Activated CD4-positive, alpha-beta T cell treated with anti-CD3 and anti-CD28 coated beads, Interleukin-2, amount 50 U/mL, for 16 hours (primary cell): ENCODE results near the gene CDC25B.

Experiments
- DNase-seq: peaks from one replicate; pipeline ENCODE4 v3.0.0-alpha.2; 2020

CDC25B gene

GRCh38 chr20:3795511-3796468 lies at the start of gene CDC25B:
Gene CDC25B, plus strand, starts transcription at chr20:3796310. Its CDS starts 222 bp downstream, at chr20:3796532.
- peak; percentile 95 for DNase-seq

GRCh38 chr20:3747471-3747870 lies 48.6 kb upstream of the CDC25B start:
- no peak for DNase-seq

GRCh38 chr20:3748073-3748472 lies 48.0 kb upstream of the CDC25B start:
- DNase-seq: no peak

DNA sequence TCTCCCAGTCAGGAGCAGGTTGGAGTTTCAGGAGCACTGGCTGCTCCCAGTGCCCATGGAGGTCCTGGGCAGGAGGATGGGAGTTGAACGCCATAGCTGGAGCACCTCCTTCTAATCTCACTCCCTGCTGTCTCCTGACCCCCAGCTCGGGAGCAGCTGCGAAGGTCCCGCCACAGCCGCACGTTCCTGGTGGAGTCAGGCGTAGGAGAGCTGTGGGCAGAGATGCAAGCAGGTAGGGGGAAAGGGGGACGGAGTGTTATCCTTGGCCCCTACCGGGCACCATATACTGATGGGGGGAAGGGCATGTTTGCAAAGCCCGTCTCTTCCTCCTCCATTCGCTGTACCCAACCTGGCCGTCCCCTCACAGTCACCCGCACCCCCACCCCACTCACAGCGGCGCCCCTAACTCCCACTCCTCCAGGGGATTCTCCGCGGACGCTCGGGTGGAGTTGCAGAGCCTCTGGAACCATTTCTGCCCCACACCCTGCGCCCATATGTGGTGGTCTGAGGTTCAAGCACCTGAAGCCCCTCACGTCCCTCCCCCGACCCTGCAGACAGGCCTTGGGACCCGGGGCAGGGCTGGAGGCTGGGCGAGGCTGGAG lies 46.9 kb upstream of the CDC25B start:
- DNase-seq: no peak

DNA sequence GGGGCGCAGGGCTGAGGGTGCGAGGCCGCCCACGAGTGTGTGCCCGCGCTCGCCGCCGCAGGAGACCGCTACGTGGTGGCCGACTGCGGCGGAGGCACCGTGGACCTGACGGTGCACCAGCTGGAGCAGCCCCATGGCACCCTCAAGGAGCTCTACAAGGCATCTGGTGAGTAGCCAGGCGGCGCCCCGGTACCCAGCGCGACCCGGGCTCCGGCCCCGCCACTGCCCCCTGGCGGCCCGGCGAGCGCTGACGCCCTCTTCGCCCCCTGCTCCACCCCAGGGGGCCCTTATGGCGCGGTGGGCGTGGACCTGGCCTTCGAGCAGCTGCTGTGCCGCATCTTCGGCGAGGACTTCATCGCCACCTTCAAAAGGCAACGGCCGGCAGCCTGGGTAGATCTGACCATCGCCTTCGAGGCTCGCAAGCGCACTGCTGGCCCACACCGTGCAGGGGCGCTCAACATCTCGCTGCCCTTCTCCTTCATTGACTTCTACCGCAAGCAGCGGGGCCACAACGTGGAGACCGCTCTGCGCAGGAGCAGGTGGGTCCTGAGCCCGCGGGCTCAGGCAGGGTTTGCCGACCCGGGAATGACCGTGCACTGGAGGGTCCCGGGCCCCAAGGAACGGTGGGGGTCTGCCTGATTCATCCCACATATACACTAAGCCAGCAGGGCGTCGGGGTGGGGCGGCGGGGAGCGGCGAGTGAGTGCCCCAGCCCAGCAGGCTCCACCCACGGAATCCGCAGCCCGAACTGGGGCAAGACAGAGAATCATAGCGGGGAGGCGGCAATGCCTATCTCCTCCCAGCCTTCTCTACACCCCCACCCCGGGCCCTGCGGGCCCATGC lies 46.2 kb upstream of the CDC25B start:
- DNase-seq: peak; percentile 46

DNA sequence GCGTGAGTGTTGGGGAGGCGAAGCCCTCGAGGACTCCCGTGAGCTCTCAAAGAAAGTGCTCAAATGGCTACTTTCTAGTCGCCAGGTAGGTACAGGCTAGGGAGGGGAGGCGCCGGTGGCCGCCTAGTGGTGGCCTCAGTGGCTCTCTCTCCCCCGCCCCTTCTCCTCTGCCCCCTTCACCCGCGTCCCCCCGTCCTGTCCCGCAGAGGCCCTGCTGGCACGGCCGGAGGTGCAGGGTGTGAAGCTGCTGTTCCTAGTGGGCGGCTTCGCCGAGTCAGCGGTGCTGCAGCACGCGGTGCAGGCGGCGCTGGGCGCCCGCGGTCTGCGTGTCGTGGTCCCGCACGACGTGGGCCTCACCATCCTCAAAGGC lies 44.8 kb upstream of the CDC25B start:
- DNase-seq: no peak

- peak; percentile 44 for DNase-seq
Measured at GRCh38 chr20:3751675-3752385, 44.3 kb upstream of the CDC25B start.

GRCh38 chr20:3752386-3752759 lies 43.7 kb upstream of the CDC25B start:
- no peak for DNase-seq

GRCh38 chr20:3753098-3753497 lies 43.0 kb upstream of the CDC25B start:
- DNase-seq: peak; percentile 59

- DNase-seq: no peak
Measured at GRCh38 chr20:3753501-3754275, 42.4 kb upstream of the CDC25B start.

- DNase-seq: no peak
Measured at GRCh38 chr20:3754276-3754630, 41.9 kb upstream of the CDC25B start.

GRCh38 chr20:3755269-3755668 lies 40.8 kb upstream of the CDC25B start:
- no peak for DNase-seq

DNA sequence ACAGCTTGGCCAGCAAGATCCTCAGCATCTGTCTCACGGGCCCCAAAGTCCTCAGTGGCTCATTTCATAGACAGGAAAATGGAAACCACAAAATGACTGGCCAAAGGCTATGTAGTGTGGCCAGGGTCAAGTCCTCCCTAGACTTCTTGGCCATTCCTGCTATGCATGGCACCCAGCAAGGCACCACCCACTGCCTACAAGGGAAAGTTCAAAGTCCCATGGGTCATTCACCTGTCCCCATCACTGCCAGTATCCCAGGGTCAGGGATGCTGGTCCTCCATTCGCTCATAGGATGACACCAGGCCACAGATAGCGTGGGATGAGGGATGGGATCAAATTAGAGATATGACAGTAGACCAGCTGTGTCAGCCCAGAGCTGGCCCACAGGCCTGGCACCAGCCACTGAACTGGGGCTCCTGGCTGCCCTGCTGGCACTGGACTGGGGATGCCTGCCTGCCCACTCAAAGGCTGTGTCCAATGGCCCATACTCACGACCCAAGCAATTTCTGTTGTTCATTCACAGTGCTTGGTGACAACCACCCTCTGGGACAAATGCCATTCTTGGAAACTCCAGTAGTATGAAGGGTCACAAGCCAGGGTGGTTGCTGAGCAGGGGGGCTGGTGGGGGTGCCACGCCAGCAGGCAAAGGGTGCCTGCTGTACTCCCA lies 40.2 kb upstream of the CDC25B start:
- DNase-seq: no peak

- no peak for DNase-seq
Measured at GRCh38 chr20:3757268-3757667, 38.8 kb upstream of the CDC25B start.

GRCh38 chr20:3758566-3758965 lies 37.5 kb upstream of the CDC25B start:
- no peak for DNase-seq

GRCh38 chr20:3759316-3759823 lies 36.7 kb upstream of the CDC25B start:
- no peak for DNase-seq

DNA sequence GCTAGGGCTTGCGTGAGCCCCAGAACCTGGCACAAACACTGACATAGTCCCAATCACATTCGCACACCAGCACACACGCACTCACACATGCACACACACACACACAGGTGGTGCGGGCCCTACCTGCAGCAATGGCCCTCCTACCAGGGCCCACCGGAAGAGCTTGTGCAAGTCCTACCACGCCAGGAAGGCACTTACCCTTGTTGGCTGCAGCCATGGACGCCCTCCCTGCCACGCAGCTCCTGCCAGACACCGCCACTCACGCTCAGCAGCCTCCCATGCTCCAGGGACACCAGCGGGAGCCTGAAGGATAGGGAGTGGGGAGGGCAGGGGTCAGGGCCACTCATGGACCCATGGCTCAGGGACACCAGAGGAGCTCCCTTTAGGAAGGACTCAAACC lies 36.2 kb upstream of the CDC25B start:
- DNase-seq: no peak

- DNase-seq: no peak
Measured at GRCh38 chr20:3760655-3761348, 35.3 kb upstream of the CDC25B start.

DNA sequence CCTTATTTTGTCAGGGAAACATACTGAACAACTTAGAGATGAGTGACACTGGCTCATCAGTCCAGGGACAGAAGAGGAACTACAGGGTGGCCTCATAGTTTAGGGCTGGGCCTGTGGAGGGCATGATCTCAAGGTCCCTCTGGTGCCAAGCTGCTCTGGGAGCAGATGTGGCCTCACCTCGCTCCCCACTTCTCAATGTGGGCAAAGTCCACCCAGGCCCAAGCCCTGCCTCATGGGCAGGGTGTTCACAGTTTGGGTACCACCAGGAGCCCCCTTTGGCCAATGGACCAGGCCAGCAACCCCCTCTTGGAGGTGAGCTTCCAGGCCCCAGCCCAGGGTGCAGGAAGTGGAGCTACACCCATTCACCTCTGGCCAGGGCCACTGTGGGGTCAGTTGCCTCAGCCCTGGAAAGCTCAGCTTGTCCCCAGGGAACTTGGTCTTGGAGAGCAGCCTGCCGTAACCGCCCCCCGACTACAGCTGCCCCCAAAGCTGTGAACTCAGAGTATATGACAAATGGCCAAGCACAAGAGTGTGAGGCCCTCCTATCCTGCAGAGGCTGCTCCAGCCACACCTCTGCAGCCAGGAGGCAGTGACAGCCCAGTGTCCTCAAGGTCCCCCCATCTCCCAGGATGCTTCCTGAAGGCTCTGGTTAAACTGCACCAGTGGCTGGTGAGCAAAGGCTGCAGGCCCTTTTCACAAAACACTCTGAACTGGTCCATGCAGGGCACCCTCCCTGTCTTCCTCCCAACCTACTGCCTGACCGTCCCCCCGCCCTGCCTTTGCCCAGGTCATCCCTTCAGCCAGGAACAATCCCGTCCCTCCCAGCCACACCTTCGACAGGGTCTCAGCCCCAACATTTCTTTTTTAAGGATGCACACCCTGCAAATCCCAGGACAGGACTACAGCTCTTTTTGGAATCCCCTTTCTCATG lies 32.2 kb upstream of the CDC25B start:
- DNase-seq: no peak
